HG03135 (cell line): ENCODE results near the gene THSD4.

ENCODE experiments used
- ATAC-seq: cut with Tn5 transposase; IDR thresholded peaks from one replicate; pipeline ENCODE4 v1.9.1; 2021; ENCODE audit warnings: mild to moderate bottlenecking, moderate library complexity; ENCODE audit not compliant: unreplicated experiment

The THSD4 gene

GRCh38 chr15:71472566-71472965, 357.3 kb downstream of the THSD4 start:
- no peak for ATAC-seq

GRCh38 chr15:71473751-71474150, 358.5 kb downstream of the THSD4 start:
- no peak for ATAC-seq

- no peak for ATAC-seq
These were observed 361.6 kb downstream of the THSD4 start for GRCh38 chr15:71476823-71477222.

- no peak for ATAC-seq
These were observed 365.3 kb downstream of the THSD4 start for GRCh38 chr15:71480556-71480955.

- no peak for ATAC-seq
These were observed 368.8 kb downstream of the THSD4 start for GRCh38 chr15:71484080-71484479.

GRCh38 chr15:71485094-71485693, 369.9 kb downstream of the THSD4 start:
- no peak for ATAC-seq

GRCh38 chr15:71489570-71489969, 374.3 kb downstream of the THSD4 start:
- ATAC-seq, result no peak

GRCh38 chr15:71493526-71493925, 378.3 kb downstream of the THSD4 start:
- no peak for ATAC-seq

- ATAC-seq, result no peak
These were observed 379.5 kb downstream of the THSD4 start for GRCh38 chr15:71494563-71495397.

- no peak for ATAC-seq
These were observed 380.1 kb downstream of the THSD4 start for GRCh38 chr15:71495398-71495780.

GRCh38 chr15:71496336-71496955, 381.2 kb downstream of the THSD4 start:
- no peak for ATAC-seq

GRCh38 chr15:71501344-71502076, 386.2 kb downstream of the THSD4 start:
- ATAC-seq, result no peak

GRCh38 chr15:71502077-71502432, 386.8 kb downstream of the THSD4 start:
- ATAC-seq, result no peak

- ATAC-seq, result no peak
These were observed 390.7 kb downstream of the THSD4 start for GRCh38 chr15:71505962-71506361.

- ATAC-seq, result no peak
These were observed 391.7 kb downstream of the THSD4 start for GRCh38 chr15:71506946-71507345.

GRCh38 chr15:71508081-71508682, 392.9 kb downstream of the THSD4 start:
- no peak for ATAC-seq

GRCh38 chr15:71509139-71509538, 393.9 kb downstream of the THSD4 start:
- ATAC-seq, result no peak

- ATAC-seq, result no peak
These were observed 395.5 kb downstream of the THSD4 start for GRCh38 chr15:71510763-71511162.

GRCh38 chr15:71511796-71512681, 396.8 kb downstream of the THSD4 start:
- no peak for ATAC-seq

- no peak for ATAC-seq
These were observed 397.4 kb downstream of the THSD4 start for GRCh38 chr15:71512682-71513006.
